HCT116 (cell line): ENCODE measurements around the gene OGG1. TPM values are rescaled to one million over a fixed set of nuclear protein-coding genes. Genes with fewer than 3 reads are reported as not detected.

Experiments used
- ATAC-seq: fragments of 200-7000 bp; cut with Tn5 transposase; 2 replicates; pipeline ENCODE4 v1.9.1; 2020; ENCODE audit warnings: mild to moderate bottlenecking, moderate library complexity
- BruUV-seq: library from RNA; stranded (reverse); fragments of 400-500 nt; replicated peaks from 2 replicates; lab custom pipeline; 2021; lab: Mats Ljungman, UMichigan
- CTCF ChIA-PET: fragments of 300-600 bp; sonication (Branson Sonifier 250); formaldehyde crosslinking; loops from one replicate; lab custom pipeline; 2021; ENCODE audit warnings: antibody characterized with exemption; lab: Charles Lee
- POLR2A ChIA-PET: fragments of 300-600, 350-600 bp; sonication (Branson Sonifier 250); formaldehyde crosslinking; loops from one replicate; lab custom pipeline; 2021; ENCODE audit warnings: antibody characterized with exemption; lab: Charles Lee
- RAD21 ChIA-PET, 2 experiments: fragments of 300-600 bp; sonication (Branson Sonifier 250); formaldehyde crosslinking; loops; one replicate each; lab custom pipeline; 2023; ENCODE audit warnings: low total read pairs in 2 of 2; ENCODE audit not compliant: uncharacterized antibody in 2 of 2, unreplicated experiment in 2 of 2, low non-redundant PET in 1 of 2; lab: Charles Lee
- DNase-seq: peaks from one replicate; pipeline ENCODE4 v3.0.0-alpha.2; 2010; ENCODE audit warnings: low read depth, low spot score
- H2AFZ ChIP-seq: fragments of 200-600 bp; shearing (Covaris generic), sonication (generic); 2 replicates; pipeline ENCODE4 v1.6.1; 2017; ENCODE audit warnings: low read depth, mixed run types, mixed read lengths, antibody characterized with exemption, low read length; ENCODE audit not compliant: poor library complexity, severe bottlenecking
- H3K27ac ChIP-seq: 2 replicates; pipeline ENCODE4 v1.5.1; 2012; ENCODE audit warnings: low read depth, low read length
- H3K27me3 ChIP-seq: fragments of 200-600 bp; sonication (generic); 2 replicates; pipeline ENCODE4 v1.6.1; 2016; ENCODE audit warnings: mixed run types, low read length, mixed read lengths; ENCODE audit not compliant: insufficient read depth
- H3K36me3 ChIP-seq, 2 experiments: fragments of 200-500 bp in 1 of 2; fragments of 200-600 bp in 1 of 2; sonication (Bioruptor generic) in 1 of 2; sonication (generic) in 1 of 2; 2 replicates each; pipeline versions ENCODE4 v1.5.1 to v1.6.1; 2014 to 2016; ENCODE audit warnings: low read length in 2 of 2, inconsistent platforms in 1 of 2, mixed read lengths in 1 of 2, mixed run types in 1 of 2; ENCODE audit not compliant: insufficient read depth in 2 of 2, control insufficient read depth in 1 of 2
- H3K4me1 ChIP-seq, 2 experiments: fragments of 200-600 bp in 1 of 2; sonication (generic) in 1 of 2; 2 replicates each; pipeline versions ENCODE4 v1.5.1 to v1.6.1; 2012 to 2017; ENCODE audit warnings: low read length in 2 of 2, inconsistent platforms in 1 of 2, mild to moderate bottlenecking in 1 of 2, mixed read lengths in 1 of 2, mixed run types in 1 of 2, moderate library complexity in 1 of 2; ENCODE audit not compliant: insufficient read depth in 2 of 2, control insufficient read depth in 1 of 2
- H3K4me2 ChIP-seq: fragments of 200-600 bp; sonication (generic); 2 replicates; pipeline ENCODE4 v1.6.1; 2017; ENCODE audit warnings: mixed run types, low read length, mixed read lengths
- H3K4me3 ChIP-seq, 2 experiments: fragments of 200-600 bp in 1 of 2; sonication (generic) in 1 of 2; replicated peaks in 1 of 2; 2 replicates each; pipeline ENCODE4 v1.5.1; 2011 to 2016; ENCODE audit warnings: low read length in 2 of 2, control low read depth in 1 of 2, low read depth in 1 of 2, mild to moderate bottlenecking in 1 of 2, mixed read lengths in 1 of 2, mixed run types in 1 of 2
- H3K79me2 ChIP-seq: fragments of 200-600 bp; sonication (generic); 2 replicates; pipeline ENCODE4 v1.6.1; 2017; ENCODE audit warnings: mild to moderate bottlenecking, mixed run types, low read length, moderate library complexity, mixed read lengths; ENCODE audit not compliant: insufficient read depth
- H3K9ac ChIP-seq: fragments of 200-600 bp; sonication (generic); 2 replicates; pipeline ENCODE4 v1.6.1; 2016; ENCODE audit warnings: low read length, mixed read lengths
- H3K9me2 ChIP-seq: fragments of 200-600 bp; sonication (generic), shearing (Covaris generic); 2 replicates; pipeline ENCODE4 v1.6.1; 2017; ENCODE audit warnings: mixed run types, mild to moderate bottlenecking, moderate library complexity; ENCODE audit not compliant: insufficient read depth
- H3K9me3 ChIP-seq, 2 experiments: fragments of 200-500 bp in 1 of 2; fragments of 200-600 bp in 1 of 2; sonication (Bioruptor generic) in 1 of 2; sonication (generic) in 1 of 2; 2 replicates each; pipeline ENCODE4 v1.6.1; 2014 to 2017; ENCODE audit warnings: low read length in 2 of 2, mixed read lengths in 2 of 2, inconsistent platforms in 1 of 2, low read depth in 1 of 2, mild to moderate bottlenecking in 1 of 2, mixed run types in 1 of 2, moderate library complexity in 1 of 2; ENCODE audit not compliant: control insufficient read depth in 1 of 2, insufficient read depth in 1 of 2
- H4K20me1 ChIP-seq: fragments of 200-600 bp; sonication (generic), shearing (Covaris generic); 2 replicates; pipeline ENCODE4 v1.6.1; 2017; ENCODE audit warnings: mixed run types, mild to moderate bottlenecking, moderate library complexity; ENCODE audit not compliant: insufficient read depth
- CBX3 ChIP-seq: IDR thresholded peaks from 2 replicates; pipeline ENCODE4 v1.6.1; 2012; ENCODE audit warnings: low read depth
- CEBPB ChIP-seq: IDR thresholded peaks from 2 replicates; pipeline ENCODE4 v1.6.1; 2012; ENCODE audit warnings: low read depth
- EGR1 ChIP-seq: IDR thresholded peaks from 2 replicates; pipeline ENCODE4 v1.6.1; 2012; ENCODE audit warnings: low read depth
- ELF1 ChIP-seq: IDR thresholded peaks from 2 replicates; pipeline ENCODE4 v1.6.1; 2012; ENCODE audit warnings: low read depth, borderline replicate concordance
- RAD21 ChIP-seq: IDR thresholded peaks from 2 replicates; pipeline ENCODE4 v1.6.1; 2012; ENCODE audit warnings: low read depth, mild to moderate bottlenecking
- SP1 ChIP-seq: IDR thresholded peaks from 2 replicates; pipeline ENCODE4 v1.6.1; 2012; ENCODE audit warnings: low read depth
- SRF ChIP-seq: IDR thresholded peaks from 2 replicates; pipeline ENCODE4 v1.6.1; 2012; ENCODE audit warnings: low read depth
- TCF7L2 ChIP-seq: IDR thresholded peaks from 2 replicates; pipeline ENCODE4 v1.7.0; 2011; ENCODE audit warnings: borderline replicate concordance, inconsistent platforms; ENCODE audit not compliant: insufficient read depth, insufficient read length; ENCODE audit errors: extremely low read depth
- intact Hi-C: fragments of 100-400 bp; cut with micrococcal nuclease; formaldehyde crosslinking; loops from 2 replicates; pipeline ENCODE4 v1.10.0; 2022
- total RNA-seq: library from RNA; stranded (reverse); gene quantifications from one replicate; pipeline ENCODE4 v1.2.1, GENCODE V29; 2021; ENCODE audit not compliant: unreplicated experiment
- TF ChIP-seq, protein P1 (sequence below): IDR thresholded peaks from 2 replicates; pipeline ENCODE4 v1.6.1; 2011; ENCODE audit warnings: mild to moderate bottlenecking, low read length, moderate library complexity; ENCODE audit not compliant: insufficient replicate concordance; ENCODE audit errors: extremely low read depth
- TF ChIP-seq, protein P2 (sequence below): IDR thresholded peaks from 2 replicates; pipeline ENCODE4 v1.6.1; 2012; ENCODE audit warnings: low read depth

The OGG1 gene
- total RNA-seq, 1 experiment from 2014 or later = 16.3 TPM

DNA sequence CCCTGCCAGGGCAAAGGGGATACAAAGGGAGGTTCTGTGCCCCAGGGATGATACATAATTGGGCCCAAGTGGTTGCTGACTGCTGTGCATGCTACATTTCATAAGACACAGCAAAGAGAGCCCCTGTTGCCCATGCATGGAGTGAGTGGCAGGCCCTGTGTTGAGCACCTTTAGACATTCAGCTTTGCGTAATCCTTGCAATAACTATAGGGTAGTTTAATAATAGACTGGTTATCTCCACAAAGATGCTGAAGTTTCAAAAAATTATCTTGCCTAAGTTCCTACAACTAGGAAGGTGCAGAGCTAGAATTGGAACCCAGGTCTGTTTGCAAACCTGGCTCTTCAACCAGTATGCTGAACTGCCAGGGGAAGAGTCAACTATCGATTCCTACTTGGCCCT, 1.7 kb upstream of the OGG1 start (continued):
- no peak for TF ChIP-seq SRF
- no peak for TF ChIP-seq RAD21
- TF ChIP-seq, protein P1, sequence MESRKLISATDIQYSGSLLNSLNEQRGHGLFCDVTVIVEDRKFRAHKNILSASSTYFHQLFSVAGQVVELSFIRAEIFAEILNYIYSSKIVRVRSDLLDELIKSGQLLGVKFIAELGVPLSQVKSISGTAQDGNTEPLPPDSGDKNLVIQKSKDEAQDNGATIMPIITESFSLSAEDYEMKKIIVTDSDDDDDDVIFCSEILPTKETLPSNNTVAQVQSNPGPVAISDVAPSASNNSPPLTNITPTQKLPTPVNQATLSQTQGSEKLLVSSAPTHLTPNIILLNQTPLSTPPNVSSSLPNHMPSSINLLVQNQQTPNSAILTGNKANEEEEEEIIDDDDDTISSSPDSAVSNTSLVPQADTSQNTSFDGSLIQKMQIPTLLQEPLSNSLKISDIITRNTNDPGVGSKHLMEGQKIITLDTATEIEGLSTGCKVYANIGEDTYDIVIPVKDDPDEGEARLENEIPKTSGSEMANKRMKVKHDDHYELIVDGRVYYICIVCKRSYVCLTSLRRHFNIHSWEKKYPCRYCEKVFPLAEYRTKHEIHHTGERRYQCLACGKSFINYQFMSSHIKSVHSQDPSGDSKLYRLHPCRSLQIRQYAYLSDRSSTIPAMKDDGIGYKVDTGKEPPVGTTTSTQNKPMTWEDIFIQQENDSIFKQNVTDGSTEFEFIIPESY = no peak
- TF ChIP-seq ELF1 = no peak
- TF ChIP-seq EGR1 = no peak

DNA sequence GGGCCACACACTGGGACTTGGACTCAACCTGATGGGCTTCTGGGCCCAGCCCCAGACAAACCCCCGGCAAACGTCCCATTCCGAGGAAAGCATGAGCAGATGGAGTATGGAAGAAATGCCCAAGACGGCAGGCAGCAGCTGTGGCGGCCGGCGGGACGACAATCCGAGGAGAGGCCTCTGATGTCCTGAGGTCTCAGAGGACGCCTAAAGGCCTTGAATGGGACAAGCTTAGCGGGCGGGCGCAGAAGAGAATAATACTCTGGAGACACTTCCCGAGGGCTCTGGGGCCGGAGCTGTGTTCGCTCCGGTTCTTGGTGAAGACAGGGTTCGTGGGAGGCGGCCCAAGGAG, 482 bp upstream of the OGG1 start:
- ATAC-seq (peak; percentile 33; the same call in 1 of the 2 replicates), DNase-seq (no peak)
- Histone ChIP-seq H3K9me3 (no peaks in the 10 kb centered on the region), H3K27ac (peak overlapping the region; percentile 74), H3K9me2 (no peaks in the 10 kb centered on the region), H3K79me2 (peaks cover 8% of the 10 kb centered on the region), H3K36me3 (peaks cover 34 to 46% of the 10 kb centered on the region in 2 experiments), H3K4me1 (peaks cover 8 to 18% of the 10 kb centered on the region in 2 experiments), H3K4me3 (peak overlapping the region; percentile 73 to 82), H3K9ac (peak overlapping the region; percentile 78), H3K4me2 (peak overlapping the region; percentile 99), H4K20me1 (no peaks in the 10 kb centered on the region), H2AFZ (no peak overlapping the region), H3K27me3 (no peaks in the 10 kb centered on the region)
- TF ChIP-seq, protein P2, sequence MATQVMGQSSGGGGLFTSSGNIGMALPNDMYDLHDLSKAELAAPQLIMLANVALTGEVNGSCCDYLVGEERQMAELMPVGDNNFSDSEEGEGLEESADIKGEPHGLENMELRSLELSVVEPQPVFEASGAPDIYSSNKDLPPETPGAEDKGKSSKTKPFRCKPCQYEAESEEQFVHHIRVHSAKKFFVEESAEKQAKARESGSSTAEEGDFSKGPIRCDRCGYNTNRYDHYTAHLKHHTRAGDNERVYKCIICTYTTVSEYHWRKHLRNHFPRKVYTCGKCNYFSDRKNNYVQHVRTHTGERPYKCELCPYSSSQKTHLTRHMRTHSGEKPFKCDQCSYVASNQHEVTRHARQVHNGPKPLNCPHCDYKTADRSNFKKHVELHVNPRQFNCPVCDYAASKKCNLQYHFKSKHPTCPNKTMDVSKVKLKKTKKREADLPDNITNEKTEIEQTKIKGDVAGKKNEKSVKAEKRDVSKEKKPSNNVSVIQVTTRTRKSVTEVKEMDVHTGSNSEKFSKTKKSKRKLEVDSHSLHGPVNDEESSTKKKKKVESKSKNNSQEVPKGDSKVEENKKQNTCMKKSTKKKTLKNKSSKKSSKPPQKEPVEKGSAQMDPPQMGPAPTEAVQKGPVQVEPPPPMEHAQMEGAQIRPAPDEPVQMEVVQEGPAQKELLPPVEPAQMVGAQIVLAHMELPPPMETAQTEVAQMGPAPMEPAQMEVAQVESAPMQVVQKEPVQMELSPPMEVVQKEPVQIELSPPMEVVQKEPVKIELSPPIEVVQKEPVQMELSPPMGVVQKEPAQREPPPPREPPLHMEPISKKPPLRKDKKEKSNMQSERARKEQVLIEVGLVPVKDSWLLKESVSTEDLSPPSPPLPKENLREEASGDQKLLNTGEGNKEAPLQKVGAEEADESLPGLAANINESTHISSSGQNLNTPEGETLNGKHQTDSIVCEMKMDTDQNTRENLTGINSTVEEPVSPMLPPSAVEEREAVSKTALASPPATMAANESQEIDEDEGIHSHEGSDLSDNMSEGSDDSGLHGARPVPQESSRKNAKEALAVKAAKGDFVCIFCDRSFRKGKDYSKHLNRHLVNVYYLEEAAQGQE = no peak
- no peak for TF ChIP-seq CBX3
- TF ChIP-seq TCF7L2 = no peak
- no peak for TF ChIP-seq SP1
- no peak for TF ChIP-seq CEBPB
- POLR2A ChIA-PET = interaction anchor here (0.7 to 1.4 kb wide), 2 partner anchors 18 to 653 kb away, joined by 3 to 9 read pairs; partner anchors contain the start of gene BRPF1
- TSS peak; percentile 85 for BruUV-seq
- CTCF ChIA-PET = interaction anchor here (1.4 kb wide), 1 partner anchor 33 kb away, joined by 3 read pairs; no protein-coding TSS in a partner anchor
- RAD21 ChIA-PET = no interaction called here
- intact Hi-C loops = loop anchor here (1.0 kb wide), 1 partner anchor 18 kb away; the partner anchor contains the start of gene BRPF1
